ENCODE measurements around the gene PLGRKT.

GRCh38 chr9:5486988-5487387 lies 49.3 kb upstream of the PLGRKT start:
- no peak for TF ChIP-seq CTCF (conservative IDR thresholded peaks at IDR 0.05 in 1 of 2, IDR thresholded peaks at IDR 0.05 in 1 of 2; ENCODE audit: extremely low read depth in 1 of 2, insufficient read depth in 1 of 2, low read depth in 1 of 2, low read length in 2 of 2)
- TF ChIP-seq EZH2 (IDR thresholded peaks at IDR 0.05; ENCODE audit: borderline replicate concordance, low read length), result no peak
